GM18499 (cell line): ENCODE data around the gene FSTL5.
"Not testable (repeated sequence)": the region's sequence is repeated elsewhere in the genome, so short reads cannot be mapped to it uniquely, and the experiment has no call there.

Source experiments
- ATAC-seq: cut with Tn5 transposase; IDR thresholded peaks from one replicate; pipeline ENCODE4 v1.9.1; 2021; ENCODE audit warnings: moderate number of reproducible peaks; ENCODE audit not compliant: insufficient read depth, unreplicated experiment

The FSTL5 gene

GRCh38 chr4:162104459-162105124 lies 59.2 kb downstream of the FSTL5 start:
- ATAC-seq, result no peak

- not testable (repeated sequence) for ATAC-seq
Measured at GRCh38 chr4:162103908-162104307, 59.9 kb downstream of the FSTL5 start.

- no peak for ATAC-seq
Measured at GRCh38 chr4:162102713-162103112, 61.1 kb downstream of the FSTL5 start.

- ATAC-seq, result no peak
Measured at GRCh38 chr4:162101337-162101736, 62.5 kb downstream of the FSTL5 start.

- no peak for ATAC-seq
Measured at GRCh38 chr4:162075726-162076125, 88.1 kb downstream of the FSTL5 start.

GRCh38 chr4:162061214-162061613 lies 102.6 kb downstream of the FSTL5 start:
- no peak for ATAC-seq

- ATAC-seq, result no peak
Measured at GRCh38 chr4:162059656-162060055, 104.1 kb downstream of the FSTL5 start.

- no peak for ATAC-seq
Measured at GRCh38 chr4:162056990-162057389, 106.8 kb downstream of the FSTL5 start.

GRCh38 chr4:162046135-162046534 lies 117.7 kb downstream of the FSTL5 start:
- ATAC-seq, result no peak

GRCh38 chr4:162038112-162038511 lies 125.7 kb downstream of the FSTL5 start:
- ATAC-seq, result no peak

- no peak for ATAC-seq
Measured at GRCh38 chr4:162017863-162018262, 145.9 kb downstream of the FSTL5 start.

GRCh38 chr4:162016991-162017390 lies 146.8 kb downstream of the FSTL5 start:
- no peak for ATAC-seq

- no peak for ATAC-seq
Measured at GRCh38 chr4:162016219-162016618, 147.6 kb downstream of the FSTL5 start.

- no peak for ATAC-seq
Measured at GRCh38 chr4:162015090-162015489, 148.7 kb downstream of the FSTL5 start.

GRCh38 chr4:162011089-162011488 lies 152.7 kb downstream of the FSTL5 start:
- ATAC-seq, result no peak

GRCh38 chr4:162010362-162010761 lies 153.4 kb downstream of the FSTL5 start:
- ATAC-seq, result no peak

GRCh38 chr4:161992317-161992716 lies 171.5 kb downstream of the FSTL5 start:
- ATAC-seq, result no peak

- ATAC-seq, result no peak
Measured at GRCh38 chr4:161991811-161992210, 172.0 kb downstream of the FSTL5 start.

GRCh38 chr4:161990721-161991120 lies 173.1 kb downstream of the FSTL5 start:
- no peak for ATAC-seq

GRCh38 chr4:161988946-161989345 lies 174.9 kb downstream of the FSTL5 start:
- no peak for ATAC-seq

- no peak for ATAC-seq
Measured at GRCh38 chr4:161987611-161988010, 176.2 kb downstream of the FSTL5 start.

GRCh38 chr4:161952382-161952781 lies 211.4 kb downstream of the FSTL5 start:
- no peak for ATAC-seq
